HG02588 (cell line): ENCODE measurements around the gene NFE2L2.
A peak's percentile ranks its signal among the peaks of the same experiment; 100 is the strongest.
"Not testable (repeated sequence)": the region's sequence is repeated elsewhere in the genome, so short reads cannot be mapped to it uniquely, and the experiment has no call there.

Experiments
- ATAC-seq: cut with Tn5 transposase; IDR thresholded peaks from one replicate; pipeline ENCODE4 v1.9.1; 2021; ENCODE audit warnings: mild to moderate bottlenecking, moderate library complexity; ENCODE audit not compliant: unreplicated experiment

The NFE2L2 gene

DNA sequence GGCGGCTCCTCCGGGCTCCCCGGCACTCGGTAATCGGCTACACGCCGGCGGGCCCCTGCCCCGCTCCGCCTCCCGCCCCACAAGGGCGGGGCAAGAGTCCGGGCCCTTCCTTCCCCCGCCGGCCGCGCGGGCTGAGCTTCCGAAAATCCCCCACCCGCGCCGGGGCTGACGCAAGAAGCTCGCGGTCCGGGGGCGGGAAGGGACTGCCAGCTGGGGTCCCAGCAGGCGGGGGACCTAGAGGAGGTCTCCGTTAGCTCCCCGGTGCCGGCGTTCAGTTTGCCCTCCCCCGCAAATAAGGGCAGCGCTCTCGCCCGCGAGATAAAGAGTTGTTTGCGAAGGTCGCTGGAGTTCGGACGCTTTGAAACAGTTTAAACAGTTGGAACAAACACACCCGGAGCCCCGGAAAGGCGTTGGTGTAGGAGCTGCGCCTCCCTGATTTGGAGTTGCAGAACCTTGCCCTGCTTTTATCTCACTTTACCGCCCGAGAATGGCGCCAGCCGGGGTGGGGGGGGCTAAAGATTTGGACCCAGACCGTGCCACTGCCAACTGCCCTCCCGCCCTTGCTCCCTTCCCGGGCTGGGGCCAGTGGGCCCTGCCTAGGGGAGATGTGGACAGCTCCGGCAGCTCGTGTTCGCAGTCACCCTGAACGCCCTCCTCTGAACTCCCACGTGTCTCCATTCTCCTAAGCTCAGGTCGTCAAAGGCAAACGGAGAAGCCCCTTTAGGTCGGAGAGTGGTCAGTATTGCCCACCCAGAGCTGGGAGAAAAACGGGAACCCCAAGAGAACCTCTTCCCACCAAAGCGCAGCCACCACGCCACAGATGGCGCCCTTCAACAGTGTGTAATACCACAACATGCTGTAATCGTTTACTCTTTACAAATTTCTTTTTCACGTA, at the start of gene NFE2L2:
Gene NFE2L2, minus strand, starts transcription at position 35 of the 895 bp plus-strand sequence. CDS start 151 bp downstream, outside the sequence.
- ATAC-seq = peak; percentile 68

DNA sequence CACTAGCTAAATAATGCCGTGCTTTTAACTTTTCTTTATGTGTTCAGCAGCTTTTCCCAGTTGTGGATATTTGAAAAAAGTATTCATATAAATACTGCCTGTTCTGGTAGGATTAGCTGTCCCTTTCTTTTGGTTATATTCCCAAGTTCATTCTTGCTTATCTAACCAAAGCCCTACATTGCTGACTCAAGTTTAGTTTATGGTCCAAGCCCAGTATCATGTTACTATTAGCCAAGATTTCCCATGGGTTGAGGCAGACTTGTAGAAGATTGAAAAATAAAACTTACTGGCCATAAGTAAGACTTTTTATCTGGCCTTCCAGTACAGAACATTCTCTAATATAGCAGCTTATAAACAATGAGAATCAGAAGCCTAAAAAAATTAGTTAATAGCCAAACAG, 49.7 kb upstream of the NFE2L2 start:
- ATAC-seq = no peak

- no peak for ATAC-seq
Measured at GRCh38 chr2:177313162-177313781, 48.7 kb upstream of the NFE2L2 start.

GRCh38 chr2:177312562-177312961, 48.0 kb upstream of the NFE2L2 start:
- ATAC-seq = no peak

DNA sequence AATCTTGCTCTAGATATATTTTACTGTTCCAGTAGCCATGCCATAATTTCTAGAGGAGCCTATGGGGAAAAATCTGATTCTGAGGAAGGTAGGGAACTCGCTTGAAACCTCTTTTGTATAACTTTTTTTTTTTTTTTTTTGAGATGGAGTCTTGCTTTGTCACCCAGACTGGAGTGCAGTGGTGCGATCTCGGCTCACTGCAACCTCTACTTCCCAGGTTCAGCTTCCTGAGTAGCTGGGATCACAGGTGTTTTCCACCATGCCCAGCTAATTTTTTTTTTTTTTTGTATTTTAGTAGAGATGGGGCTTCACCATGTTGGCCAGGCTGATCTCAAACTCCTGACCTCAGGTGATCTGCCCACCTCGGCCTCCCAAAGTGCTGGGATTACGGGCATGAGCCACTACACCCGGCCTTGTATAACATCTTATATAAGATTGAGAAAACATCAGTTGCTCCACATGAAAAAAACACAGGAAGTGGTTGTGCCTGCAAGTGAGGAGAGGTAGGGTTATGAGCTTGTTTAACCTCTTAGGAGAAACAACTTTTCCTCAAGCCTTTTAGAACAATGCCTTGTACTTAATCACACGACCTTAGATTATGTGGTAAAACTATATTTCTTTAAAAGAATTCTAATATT, 45.3 kb upstream of the NFE2L2 start:
- ATAC-seq = not testable (repeated sequence)

GRCh38 chr2:177306550-177306949, 42.0 kb upstream of the NFE2L2 start:
- no peak for ATAC-seq

DNA sequence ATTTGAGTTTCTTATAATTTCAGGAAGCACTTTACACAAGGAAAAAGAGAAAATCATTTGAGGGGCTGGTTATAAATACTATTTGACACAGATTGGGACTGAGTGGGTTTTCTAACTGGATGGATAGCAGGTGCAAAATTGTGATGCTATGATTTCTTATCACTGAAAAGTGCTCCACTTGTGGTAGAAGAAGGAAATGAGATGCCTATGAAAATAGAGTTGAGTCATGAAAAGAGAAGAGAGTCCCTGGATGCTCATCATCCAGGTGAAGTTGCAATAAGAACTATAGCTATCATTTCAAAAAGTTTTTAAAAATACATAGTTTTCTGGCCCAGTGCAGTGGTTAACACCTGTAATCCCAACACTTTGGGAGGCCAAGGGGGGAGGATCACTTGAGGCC, 39.4 kb upstream of the NFE2L2 start:
- no peak for ATAC-seq

GRCh38 chr2:177302552-177302951, 38.0 kb upstream of the NFE2L2 start:
- ATAC-seq = no peak

DNA sequence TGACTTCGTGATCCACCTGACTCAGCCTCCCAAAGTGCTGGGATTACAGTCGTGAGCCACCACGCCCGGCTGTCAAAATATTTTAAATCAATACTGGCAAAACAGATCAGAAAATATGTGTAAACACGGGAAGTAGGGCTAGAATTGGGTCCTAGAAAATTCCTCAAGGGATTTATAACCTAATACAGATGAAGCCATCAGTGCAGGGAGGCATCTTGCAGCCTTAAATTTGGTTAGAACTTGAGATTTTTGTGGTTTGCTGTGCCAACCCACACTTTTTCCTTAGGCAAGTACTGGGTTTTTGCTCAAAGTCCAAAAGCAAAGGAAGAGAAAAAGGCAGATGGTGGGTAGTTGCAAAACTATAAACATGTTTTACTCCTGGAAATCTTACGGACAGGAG, 33.7 kb upstream of the NFE2L2 start:
- ATAC-seq = no peak

- ATAC-seq = no peak
Measured at GRCh38 chr2:177296040-177296439, 31.5 kb upstream of the NFE2L2 start.

- ATAC-seq = no peak
Measured at GRCh38 chr2:177295484-177295883, 31.0 kb upstream of the NFE2L2 start.

GRCh38 chr2:177291701-177292100, 27.2 kb upstream of the NFE2L2 start:
- ATAC-seq = no peak

GRCh38 chr2:177289824-177290628, 25.5 kb upstream of the NFE2L2 start:
- ATAC-seq = peak; percentile 66

- ATAC-seq = no peak
Measured at GRCh38 chr2:177287814-177288213, 23.3 kb upstream of the NFE2L2 start.

DNA sequence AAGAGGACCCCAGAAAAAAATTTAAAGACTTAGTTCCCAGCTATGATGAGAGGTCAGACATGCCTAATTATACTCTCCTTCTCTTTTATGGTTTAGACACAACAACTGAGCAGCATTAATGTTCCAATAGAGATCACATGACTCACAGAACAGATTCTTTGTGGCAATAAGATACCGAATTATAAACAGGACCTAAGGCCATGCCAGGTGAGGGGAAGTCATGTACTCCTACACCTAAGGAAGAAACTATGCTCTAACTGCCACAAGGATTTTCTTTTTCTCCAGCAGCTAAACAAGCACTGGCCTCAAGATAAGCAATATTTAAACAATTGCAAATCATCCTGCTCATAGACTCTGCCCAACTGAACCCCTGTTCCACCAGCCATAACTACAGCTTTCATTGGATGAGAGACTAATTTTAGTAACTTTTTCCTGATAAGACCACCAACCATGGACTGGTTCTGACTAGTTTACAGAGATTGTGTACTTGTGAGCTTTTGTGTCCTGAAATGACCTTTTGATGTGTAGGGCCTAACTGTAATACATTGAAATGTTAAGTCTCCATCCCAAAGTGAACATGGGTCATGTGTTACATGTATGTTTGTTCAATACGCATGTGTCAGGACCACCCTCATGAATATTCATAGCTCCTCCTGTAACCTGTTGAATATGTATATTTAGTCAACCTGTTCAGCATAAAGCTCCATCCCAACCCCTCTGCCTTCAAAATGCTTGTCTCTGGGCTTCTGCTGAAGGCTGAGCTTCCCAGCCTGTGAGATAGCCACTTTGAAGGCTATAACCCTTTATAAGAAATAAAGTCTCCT, 21.6 kb upstream of the NFE2L2 start:
- ATAC-seq = no peak

- no peak for ATAC-seq
Measured at GRCh38 chr2:177284531-177284930, 20.0 kb upstream of the NFE2L2 start.

GRCh38 chr2:177283906-177284305, 19.4 kb upstream of the NFE2L2 start:
- no peak for ATAC-seq

DNA sequence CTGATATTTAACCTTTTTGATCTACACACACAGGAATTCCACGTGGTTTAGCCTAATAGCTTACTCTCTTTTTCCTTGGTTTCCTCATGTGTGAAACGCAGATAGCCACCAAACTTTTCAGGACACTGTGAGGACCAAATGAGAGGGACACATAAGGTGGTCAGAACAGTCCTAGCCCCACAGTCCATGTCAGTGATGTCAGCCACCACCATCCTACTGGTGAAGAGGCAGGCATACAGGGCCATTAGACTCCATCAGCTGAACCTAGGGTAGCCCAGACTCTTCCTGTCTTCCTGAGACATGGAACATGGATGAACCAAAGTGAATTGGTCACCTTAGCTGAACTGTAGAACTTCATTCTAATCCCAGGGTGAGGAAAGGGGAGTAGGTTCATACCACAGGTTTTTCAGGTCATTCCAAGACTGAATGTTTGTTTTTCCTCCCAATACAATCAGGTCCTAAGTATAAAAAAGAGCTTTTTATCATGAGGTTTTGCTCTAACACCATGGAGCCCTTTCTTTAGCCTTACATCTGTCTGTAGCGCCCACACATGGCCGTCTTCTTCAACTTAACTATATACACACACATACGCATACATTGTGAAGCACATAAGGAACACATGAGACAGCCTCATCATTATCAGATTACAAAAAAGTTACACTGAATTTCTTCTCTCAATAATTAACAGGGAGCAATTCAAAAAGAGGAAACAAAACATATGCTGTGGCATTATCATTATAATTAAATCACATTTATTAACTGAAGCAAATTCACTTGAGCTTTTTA, 18.5 kb upstream of the NFE2L2 start:
- ATAC-seq = no peak

DNA sequence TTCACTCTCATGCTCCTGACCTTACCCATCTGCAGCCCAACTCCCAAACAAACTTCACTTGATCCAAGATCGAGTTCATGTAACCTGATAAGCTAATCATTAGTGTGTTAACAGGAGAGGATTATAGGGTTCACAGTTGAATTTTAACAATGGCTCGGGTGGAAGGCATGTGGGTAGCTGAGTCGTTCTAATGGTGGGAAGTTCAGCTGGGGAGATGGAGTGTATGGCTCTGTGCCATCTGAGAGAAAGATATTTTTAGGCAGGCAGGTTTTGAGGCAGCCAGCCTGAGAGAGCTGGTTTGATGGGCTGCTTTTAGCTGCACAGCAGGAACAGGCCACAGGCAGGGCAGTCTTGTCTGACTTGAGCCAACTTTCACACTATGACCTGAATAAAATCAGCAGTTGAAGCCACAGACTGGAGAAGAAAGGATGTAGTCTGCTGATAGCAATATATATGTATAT, 17.7 kb upstream of the NFE2L2 start:
- ATAC-seq = peak; percentile 37
